HepG2 (cell line): ENCODE data around the gene RABGAP1L. TPM values are rescaled to one million over a fixed set of nuclear protein-coding genes. Genes with fewer than 3 reads are reported as not detected.
A peak's percentile ranks its signal among the peaks of the same experiment; 100 is the strongest.

ENCODE experiments used
- EZH2 ChIP-seq: conservative IDR thresholded peaks from 2 replicates; pipeline ENCODE4 v1.6.1; 2012; ENCODE audit warnings: mild to moderate bottlenecking, low read depth, low read length, moderate library complexity
- FUBP1 ChIP-seq: sonication (generic); formaldehyde crosslinking; IDR thresholded peaks from 2 replicates; pipeline ENCODE4 v1.5.1; 2020; ENCODE audit warnings: missing genetic modification reagents, mild to moderate bottlenecking, borderline replicate concordance
- HDAC2 ChIP-seq: sonication (generic); formaldehyde crosslinking; IDR thresholded peaks from 2 replicates; pipeline ENCODE4 v1.4.0; 2020; ENCODE audit warnings: missing genetic modification reagents
- HOXA7 ChIP-seq: sonication (generic); formaldehyde crosslinking; IDR thresholded peaks from 2 replicates; pipeline ENCODE4 v1.8.1; 2022; ENCODE audit warnings: mild to moderate bottlenecking, missing genetic modification reagents, moderate library complexity
- KAT2B ChIP-seq: fragments of 150-350 bp; IDR thresholded peaks from 2 replicates; pipeline ENCODE4 v1.6.1; 2014; ENCODE audit warnings: low read depth, low read length, borderline replicate concordance
- MNT ChIP-seq: fragments of 450-650 bp; IDR thresholded peaks from 2 replicates; pipeline ENCODE4 v1.6.1; 2016
- MTA1 ChIP-seq: sonication (generic); formaldehyde crosslinking; IDR thresholded peaks from 2 replicates; pipeline ENCODE4 v1.4.0; 2020; ENCODE audit warnings: missing genetic modification reagents, mild to moderate bottlenecking, borderline replicate concordance
- MYNN ChIP-seq: sonication (generic); formaldehyde crosslinking; IDR thresholded peaks from 2 replicates; pipeline ENCODE4 v1.4.0; 2020; ENCODE audit warnings: mild to moderate bottlenecking, low read depth, missing genetic modification reagents
- NFIC ChIP-seq: IDR thresholded peaks from 2 replicates; pipeline ENCODE4 v1.6.1; 2012; ENCODE audit warnings: mild to moderate bottlenecking, low read length, inconsistent platforms
- NFRKB ChIP-seq: fragments of 450-650 bp; IDR thresholded peaks from 2 replicates; pipeline ENCODE4 v1.6.1; 2017
- PAF1 ChIP-seq: IDR thresholded peaks from 2 replicates; pipeline ENCODE4 v1.6.1; 2016; ENCODE audit warnings: missing genetic modification reagents, missing compliant biosample characterization
- PCBP2 ChIP-seq: fragments of 200-400 bp; formaldehyde crosslinking; optimal IDR thresholded peaks from 2 replicates; pipeline ENCODE3; 2018; ENCODE audit warnings: low read length, low read depth; ENCODE audit not compliant: poor library complexity, severe bottlenecking
- RAD21 ChIP-seq: fragments of 450-650 bp; formaldehyde crosslinking; IDR thresholded peaks from 2 replicates; pipeline ENCODE4 v1.5.0; 2020; ENCODE audit warnings: mild to moderate bottlenecking
- RNF219 ChIP-seq: sonication (generic); formaldehyde crosslinking; IDR thresholded peaks from 2 replicates; pipeline ENCODE4 v1.5.0; 2020; ENCODE audit warnings: mild to moderate bottlenecking, missing genetic modification reagents
- SATB2 ChIP-seq: sonication (generic); formaldehyde crosslinking; IDR thresholded peaks from 2 replicates; pipeline ENCODE4 v1.5.0; 2020; ENCODE audit warnings: missing genetic modification reagents
- ZEB1 ChIP-seq: IDR thresholded peaks from 2 replicates; pipeline ENCODE4 v1.6.1; 2012; ENCODE audit warnings: mild to moderate bottlenecking, low read depth, inconsistent platforms; ENCODE audit not compliant: insufficient replicate concordance
- ZNF101 ChIP-seq: sonication (generic); formaldehyde crosslinking; IDR thresholded peaks from 2 replicates; pipeline ENCODE4 v1.4.0; 2020; ENCODE audit warnings: mild to moderate bottlenecking, low read depth, missing genetic modification reagents, borderline replicate concordance
- ZNF160 ChIP-seq: sonication (generic); formaldehyde crosslinking; IDR thresholded peaks from 2 replicates; pipeline ENCODE4 v1.8.0; 2022; ENCODE audit warnings: mild to moderate bottlenecking, inconsistent platforms, missing genetic modification reagents
- ZNF20 ChIP-seq: sonication (generic); formaldehyde crosslinking; IDR thresholded peaks from 2 replicates; pipeline ENCODE4 v1.4.0; 2020; ENCODE audit warnings: mild to moderate bottlenecking, moderate library complexity, missing genetic modification reagents
- ZSCAN20 ChIP-seq: sonication (generic); formaldehyde crosslinking; IDR thresholded peaks from 2 replicates; pipeline ENCODE4 v1.4.0; 2020; ENCODE audit warnings: missing genetic modification reagents, mild to moderate bottlenecking, borderline replicate concordance
- polyA plus RNA-seq, 8 experiments: library from polyadenylated mRNA; depleted of rRNA in 3 of 8; stranded (reverse) in 7 of 8; unstranded in 1 of 8; fragments of >200 nt; fragmentation: Illumina TruSeq in 4 of 8; extraction: Trizol in 4 of 8; gene quantifications; 2 replicates each; pipeline versions ENCODE4 v1.2.1 to v1.2.3, GENCODE V29; 2011 to 2016; ENCODE audit warnings: low read depth in 4 of 8, missing spikeins in 1 of 8, mixed read lengths in 1 of 8; ENCODE audit not compliant: insufficient read depth in 1 of 8
- total RNA-seq, 5 experiments: library from RNA; depleted of rRNA; stranded (reverse); fragments of >200 nt; fragmentation: Illumina TruSeq; extraction: Trizol; gene quantifications; 2 replicates each; pipeline ENCODE4 v1.2.3, GENCODE V29; 2016; ENCODE audit warnings: low read depth in 1 of 5
- TF ChIP-seq, protein P1 (sequence below): sonication (generic); formaldehyde crosslinking; IDR thresholded peaks from 2 replicates; pipeline ENCODE4 v1.5.1; 2020; ENCODE audit warnings: missing genetic modification reagents, mild to moderate bottlenecking, borderline replicate concordance
- TF ChIP-seq, protein P2 (sequence below): sonication (generic); formaldehyde crosslinking; IDR thresholded peaks from 2 replicates; pipeline ENCODE4 v1.4.0; 2020; ENCODE audit warnings: missing genetic modification reagents

The RABGAP1L gene
- total and polyA plus RNA-seq, 2 of the 13 experiments (the other 11 are each of a cell fraction or from before 2014, with no cell fraction given), result 7.9 to 22.6 TPM

DNA sequence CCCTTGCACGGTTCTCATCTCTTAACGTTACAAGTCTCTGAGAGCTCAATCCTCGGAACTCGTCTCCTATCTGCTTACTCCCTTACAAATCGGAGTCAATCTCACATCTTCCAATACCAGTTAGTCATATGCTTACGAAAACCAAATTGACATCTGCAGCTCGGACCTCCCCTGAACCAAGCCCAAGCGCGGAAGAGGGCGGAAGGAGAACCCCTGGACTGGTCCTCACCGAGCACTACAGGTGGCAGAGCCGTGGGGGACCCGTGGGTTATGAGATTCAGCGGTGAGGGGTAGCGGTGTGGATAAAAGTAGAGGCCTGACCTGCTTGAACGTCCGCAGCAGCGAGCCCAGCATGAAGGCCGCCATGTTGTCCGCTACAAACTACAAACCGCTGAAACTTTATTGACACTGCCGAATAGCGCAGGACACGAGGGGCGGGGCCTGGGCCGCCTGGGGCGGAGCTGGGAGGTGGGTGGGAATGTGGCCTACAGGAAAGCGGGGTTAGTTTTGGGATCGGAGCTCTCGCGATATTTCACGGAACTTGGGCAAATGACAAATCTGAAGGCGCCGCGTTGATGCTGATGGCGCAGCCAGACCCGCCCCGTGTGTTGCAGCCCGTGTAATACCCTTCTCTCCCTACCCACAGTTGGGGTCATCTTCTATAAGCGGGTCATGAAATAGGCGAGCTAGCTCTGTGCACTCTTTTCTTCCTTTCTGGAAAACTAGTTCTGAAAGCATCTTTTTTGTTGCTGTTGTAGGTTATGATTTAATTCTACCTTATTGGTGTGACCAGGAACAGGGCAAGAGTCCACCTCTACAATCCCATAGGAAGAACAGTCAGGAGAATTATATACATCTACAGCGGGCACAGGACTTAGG, 864.0 kb downstream of the RABGAP1L start, which contains the start of gene MRPS14 (continued):
- TF ChIP-seq, protein P1, sequence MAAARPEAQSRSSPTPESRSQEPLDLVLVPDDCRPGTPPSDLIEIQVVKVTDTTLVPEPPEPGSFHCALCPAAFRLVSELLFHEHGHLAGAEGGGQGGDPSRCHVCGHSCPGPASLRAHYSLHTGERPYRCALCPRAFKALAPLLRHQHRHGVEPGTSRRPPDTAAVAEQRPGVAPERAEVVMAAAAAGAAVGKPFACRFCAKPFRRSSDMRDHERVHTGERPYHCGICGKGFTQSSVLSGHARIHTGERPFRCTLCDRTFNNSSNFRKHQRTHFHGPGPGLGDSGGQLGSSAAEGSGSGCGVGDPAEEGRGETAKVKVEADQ, result no peak
- TF ChIP-seq SATB2 (CRISPR knock-in tag) (no peak), HDAC2 (peak; percentile 67; the same call in 1 of the 2 replicates), PAF1 (CRISPR knock-in tag) (no peak), NFIC (no peak), ZSCAN20 (CRISPR knock-in tag) (no peak), EZH2 (no peak), HOXA7 (CRISPR knock-in tag) (no peak), FUBP1 (CRISPR knock-in tag) (no peak), NFRKB (peak; percentile 89), ZEB1 (no peak), KAT2B (no peak), ZNF160 (CRISPR knock-in tag) (0 out of 2 replicates have a peak, but pooled peaks have one; percentile 42), RAD21 (CRISPR knock-in tag) (no peak), ZNF20 (CRISPR knock-in tag) (no peak), MTA1 (no peak), PCBP2 (no peak), MYNN (CRISPR knock-in tag) (no peak), RNF219 (CRISPR knock-in tag) (no peak), ZNF101 (CRISPR knock-in tag) (no peak), MNT (peak; percentile 51)
- TF ChIP-seq, protein P2, sequence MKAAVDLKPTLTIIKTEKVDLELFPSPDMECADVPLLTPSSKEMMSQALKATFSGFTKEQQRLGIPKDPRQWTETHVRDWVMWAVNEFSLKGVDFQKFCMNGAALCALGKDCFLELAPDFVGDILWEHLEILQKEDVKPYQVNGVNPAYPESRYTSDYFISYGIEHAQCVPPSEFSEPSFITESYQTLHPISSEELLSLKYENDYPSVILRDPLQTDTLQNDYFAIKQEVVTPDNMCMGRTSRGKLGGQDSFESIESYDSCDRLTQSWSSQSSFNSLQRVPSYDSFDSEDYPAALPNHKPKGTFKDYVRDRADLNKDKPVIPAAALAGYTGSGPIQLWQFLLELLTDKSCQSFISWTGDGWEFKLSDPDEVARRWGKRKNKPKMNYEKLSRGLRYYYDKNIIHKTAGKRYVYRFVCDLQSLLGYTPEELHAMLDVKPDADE (CRISPR knock-in tag), result no peak
